GM21360 (cell line): ENCODE measurements around the gene ARL6IP4.

ENCODE experiments used
- ATAC-seq: cut with Tn5 transposase; IDR thresholded peaks from one replicate; pipeline ENCODE4 v1.9.1; 2021; ENCODE audit warnings: mild to moderate bottlenecking, moderate library complexity; ENCODE audit not compliant: unreplicated experiment

Gene ARL6IP4

DNA sequence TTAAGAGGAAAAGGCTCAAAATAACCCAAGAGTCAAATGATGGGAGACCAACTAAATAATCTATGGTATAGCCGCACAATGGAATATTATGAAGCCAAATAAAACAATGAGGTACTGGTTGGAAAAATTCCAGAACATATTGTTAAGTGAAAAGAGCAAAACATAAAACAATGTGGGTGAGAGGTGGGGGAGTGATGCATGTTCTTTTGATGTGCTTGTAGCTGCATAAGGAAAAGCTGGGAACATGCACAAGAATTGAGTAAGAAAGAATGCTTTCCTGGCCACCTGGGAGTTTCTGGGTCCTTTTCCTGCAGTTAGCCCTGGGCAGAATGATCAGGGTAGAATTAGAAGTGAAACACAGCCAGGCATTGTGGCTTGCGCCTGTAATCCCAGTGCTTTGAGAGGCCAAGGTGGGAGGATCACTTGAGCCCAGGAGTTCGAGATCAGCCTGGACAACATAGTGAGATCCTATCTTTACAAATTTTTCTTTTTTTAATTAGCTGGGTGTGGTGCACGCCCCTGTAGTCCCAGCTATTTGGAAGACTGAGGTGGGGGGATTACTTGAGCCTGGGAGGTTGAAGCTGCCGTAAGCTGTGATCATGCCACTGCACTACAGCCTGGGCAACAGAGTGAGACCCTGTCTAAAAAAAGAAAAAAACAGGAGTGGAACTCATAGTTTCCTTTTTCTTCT lies 22.1 kb upstream of the ARL6IP4 start:
- ATAC-seq: no peak

DNA sequence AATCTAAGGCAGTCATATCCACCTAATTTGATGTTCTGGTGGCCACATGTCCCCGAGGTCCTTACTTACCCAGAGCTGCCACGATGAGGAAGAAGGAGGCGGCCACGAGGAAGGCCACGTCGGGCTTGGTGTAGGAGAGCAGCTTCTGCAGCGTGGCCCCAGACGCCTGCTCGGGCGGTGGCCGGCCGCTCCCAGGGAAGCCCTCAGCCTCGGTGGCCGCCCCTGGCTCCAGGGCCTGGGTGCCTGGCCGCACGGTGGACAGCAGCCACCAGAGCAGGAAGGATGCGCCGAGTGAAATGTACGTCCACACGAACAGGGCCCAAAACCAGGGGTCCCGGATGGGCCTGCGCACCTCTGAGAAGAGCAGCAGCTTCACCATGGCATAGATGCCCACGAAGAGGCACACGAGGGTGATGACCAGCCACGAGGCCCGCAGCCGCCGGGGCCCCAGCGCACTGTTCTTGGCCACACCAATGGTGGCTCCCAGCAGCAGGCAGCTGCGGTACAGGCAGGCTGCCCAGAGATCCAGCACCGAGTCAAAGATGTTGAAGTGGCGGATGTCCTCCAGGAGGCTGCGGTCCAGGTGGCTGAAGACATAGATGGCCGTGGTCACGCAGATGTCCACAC lies 20.8 kb upstream of the ARL6IP4 start:
- ATAC-seq: no peak

DNA sequence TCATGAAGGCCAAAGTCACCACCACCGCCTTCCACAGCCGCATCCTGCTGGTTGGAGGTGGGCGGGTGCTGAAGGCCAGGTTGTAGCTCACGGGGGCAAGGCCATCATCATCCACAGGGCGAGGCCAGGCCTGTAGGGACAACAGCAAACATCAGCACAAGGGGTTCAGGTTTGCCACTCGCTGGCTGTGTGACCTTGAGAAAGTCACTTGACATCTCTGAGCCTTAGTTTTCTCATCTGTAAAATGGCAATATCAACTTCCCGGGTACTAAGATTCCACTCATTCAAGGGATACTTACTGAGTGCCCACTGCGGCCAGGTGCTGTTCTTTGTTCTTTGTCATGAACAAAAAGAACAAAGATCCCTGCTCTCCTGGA lies 20.3 kb upstream of the ARL6IP4 start:
- no peak for ATAC-seq

DNA sequence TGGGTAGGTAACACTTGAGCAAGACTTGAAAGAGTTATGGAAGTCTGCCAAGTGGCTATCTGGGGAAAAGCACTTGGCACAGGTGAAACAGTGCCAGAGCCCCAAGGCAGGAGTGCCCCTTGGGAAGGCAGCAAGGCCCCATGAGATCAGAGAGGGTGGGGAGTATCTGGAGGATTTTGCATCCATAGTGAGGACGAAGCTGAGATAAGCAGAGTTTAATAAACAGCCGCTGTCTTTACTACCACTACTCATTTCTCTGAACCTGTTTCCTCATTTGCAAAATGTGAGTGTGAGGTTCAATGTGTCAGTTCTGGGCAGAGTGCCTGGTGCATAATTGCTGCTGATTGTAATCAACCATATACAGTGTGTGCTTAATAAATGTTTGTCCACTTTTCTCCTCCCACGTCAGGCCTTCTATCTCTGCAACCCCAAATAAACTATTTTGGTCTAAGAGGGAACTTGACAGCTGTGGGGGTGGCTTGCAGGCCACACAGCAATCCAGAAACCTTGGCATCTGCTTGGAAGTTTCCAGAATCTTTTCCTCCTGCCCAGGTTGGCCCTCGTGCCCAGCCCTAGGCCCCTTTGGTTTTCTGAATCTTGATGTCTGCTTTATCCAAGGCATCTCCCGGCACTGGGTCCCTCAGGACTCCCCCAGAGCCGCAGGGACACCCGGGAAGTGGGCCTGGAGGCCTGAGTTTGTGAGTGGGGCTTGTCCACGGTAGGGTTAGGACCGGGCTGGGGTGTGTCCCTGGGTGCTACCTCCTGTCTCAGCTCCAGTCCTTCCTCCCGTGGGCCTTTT lies 18.8 kb upstream of the ARL6IP4 start:
- ATAC-seq: no peak

DNA sequence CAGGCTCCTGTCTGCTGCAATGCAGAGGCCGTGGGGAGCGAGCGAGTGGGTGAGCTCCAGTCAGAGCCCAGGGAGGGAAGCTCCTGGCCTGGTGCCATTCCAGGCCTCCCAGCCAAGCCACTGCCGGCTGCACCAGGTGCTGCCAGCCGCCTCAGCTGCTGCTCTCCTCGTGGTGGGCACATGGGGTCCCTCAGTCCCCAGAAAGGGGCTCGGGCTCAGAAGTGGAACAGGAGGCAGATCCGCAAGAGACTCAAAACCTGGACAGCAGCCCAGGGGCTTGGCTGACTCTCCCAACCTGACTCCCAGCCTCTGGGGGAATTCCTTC lies 16.6 kb upstream of the ARL6IP4 start:
- no peak for ATAC-seq

DNA sequence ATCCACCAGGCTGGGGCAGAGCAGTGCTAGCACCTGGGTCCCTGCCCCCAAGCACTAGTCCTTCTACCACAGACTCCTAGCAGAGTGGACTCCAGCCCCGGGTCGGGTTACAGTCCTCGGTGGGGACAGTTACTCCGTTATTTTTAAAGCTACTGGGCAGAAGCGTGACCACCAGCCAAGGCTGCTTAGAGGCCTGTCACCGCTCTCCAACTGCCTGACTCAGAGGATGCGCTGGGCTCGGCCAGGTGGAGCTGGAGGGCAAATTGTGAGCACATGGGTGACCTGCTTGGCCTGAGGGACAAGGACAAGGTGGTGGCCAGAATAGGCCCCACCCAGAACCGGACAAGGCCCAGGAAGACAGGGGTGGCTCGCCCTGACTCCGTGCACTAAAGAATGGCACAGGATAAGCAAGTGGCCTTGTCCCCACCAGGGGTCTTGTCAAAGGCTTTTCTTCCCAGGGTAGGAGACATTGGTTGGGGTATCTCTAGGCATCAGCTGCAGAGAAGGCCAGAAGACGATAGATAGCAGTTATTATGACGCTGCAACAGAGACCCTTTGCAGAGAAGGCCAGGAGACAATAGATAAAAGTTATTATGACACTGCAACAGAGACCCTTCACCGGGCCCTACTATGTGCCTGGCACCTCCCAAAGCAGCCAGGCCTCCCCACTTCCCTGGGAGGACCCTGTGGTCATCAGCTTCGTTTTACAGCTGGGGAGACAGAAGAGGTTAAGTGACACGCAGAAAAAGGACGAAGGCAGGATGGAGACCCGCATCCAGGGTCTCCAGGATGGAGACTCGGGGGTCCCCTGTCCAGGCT lies 15.8 kb upstream of the ARL6IP4 start:
- no peak for ATAC-seq

DNA sequence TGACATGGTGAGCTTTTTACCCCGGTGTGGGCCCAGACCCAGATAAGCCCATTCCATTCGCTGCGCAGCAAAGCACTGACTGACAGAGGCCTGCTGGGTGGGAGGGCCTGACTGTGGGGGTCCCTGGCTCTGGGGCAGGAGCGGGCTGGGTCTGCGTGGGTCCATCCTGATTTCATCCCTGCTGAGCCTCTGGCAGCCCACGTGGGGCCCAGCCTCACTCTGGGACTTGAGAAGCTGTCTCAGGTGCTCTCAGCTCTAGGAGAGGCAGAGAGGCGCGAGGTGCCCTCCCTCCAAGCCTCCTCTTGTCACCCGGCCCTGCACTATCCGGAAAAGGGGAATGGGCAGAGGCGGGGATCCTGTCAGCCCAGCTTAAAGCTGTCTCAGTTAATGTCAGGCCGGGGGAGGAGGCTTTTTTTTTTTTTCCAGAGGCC lies 15.1 kb upstream of the ARL6IP4 start:
- ATAC-seq: no peak

DNA sequence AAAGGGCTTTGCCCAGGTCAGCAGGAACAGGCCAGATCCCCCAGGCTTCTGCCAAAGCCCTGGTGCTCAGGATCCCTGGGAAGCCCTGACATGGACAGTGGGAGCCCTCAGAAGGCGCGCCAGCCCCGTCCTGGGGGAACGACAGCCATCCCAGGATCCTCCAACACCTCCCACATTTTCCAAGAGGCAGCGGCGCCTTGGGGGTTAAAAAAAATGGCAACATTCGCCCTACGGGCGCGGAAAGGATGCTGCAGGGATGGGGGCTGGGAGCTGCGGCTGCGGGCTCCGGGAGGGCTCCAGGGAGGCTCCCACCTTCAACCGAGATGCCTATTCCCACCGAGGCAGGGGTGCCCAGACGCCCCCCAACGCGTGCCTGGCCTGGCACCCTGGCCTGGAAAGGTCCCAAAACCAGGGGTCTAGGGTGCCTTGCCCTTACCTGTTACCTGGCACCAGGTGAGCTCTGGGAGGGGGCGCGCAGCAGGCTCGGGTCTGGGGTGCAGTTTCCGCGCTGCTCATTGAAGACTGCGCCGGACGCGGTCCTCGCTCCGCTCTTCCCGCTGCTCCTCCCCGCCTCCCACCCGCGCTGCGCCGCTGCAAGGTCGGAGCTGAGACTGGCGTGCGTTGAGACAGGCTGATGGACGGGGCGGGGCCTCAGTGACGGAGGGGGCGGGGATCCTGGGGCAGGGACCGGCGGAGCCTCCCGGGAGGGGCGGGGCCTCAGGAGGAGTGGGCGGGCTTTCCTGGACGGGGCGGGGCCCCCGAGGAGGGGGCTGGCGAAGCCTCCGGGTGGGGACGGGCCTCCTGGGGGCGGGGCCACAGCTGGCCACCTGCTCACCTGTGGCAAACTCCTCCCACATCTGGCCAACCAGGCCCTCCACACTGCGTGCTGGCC lies 14.4 kb upstream of the ARL6IP4 start, which contains the start of gene ABCB9:
TSS of gene ABCB9 (minus strand) at position 613 of the 892 bp plus-strand sequence. CDS start 6,228 bp downstream, outside the sequence.
- peak; percentile 65 for ATAC-seq

DNA sequence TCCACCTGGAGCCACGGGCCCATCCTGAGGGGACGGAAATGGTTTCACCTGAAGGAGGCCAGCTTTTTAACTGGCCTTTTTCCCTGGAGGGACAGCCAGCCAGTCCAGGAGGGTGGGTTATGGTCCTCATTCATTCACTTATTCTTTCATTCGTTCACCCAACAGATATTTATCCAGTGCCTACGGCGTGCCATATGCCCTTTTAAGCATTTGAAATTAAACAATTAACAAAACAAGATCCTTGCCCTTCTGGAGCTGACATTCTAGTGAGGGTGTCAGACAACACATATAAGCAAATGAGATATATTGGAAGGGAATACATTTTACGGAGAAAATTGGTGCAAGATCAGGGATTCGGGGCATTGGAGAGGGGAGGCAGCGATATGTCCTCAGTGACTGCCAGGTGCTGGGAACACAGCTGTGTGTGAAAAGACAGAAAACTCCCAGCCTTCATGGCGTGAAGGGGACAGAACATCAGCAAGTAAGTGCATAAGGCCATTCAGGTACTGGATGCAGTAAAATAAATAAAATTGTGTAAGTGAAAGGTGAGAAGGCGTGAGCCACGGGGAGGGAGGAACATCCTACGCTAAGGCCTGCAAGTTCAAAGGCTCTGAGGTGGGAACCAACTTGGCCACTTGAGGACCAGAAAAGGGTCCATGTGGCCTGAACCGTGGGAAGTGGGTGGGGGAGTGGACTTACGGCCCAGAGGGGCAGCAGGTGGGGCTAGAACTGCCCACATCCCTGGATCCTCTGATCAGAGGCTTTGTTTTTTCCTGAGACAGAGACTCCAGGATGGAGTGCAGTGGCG lies 13.5 kb upstream of the ARL6IP4 start:
- ATAC-seq: no peak

DNA sequence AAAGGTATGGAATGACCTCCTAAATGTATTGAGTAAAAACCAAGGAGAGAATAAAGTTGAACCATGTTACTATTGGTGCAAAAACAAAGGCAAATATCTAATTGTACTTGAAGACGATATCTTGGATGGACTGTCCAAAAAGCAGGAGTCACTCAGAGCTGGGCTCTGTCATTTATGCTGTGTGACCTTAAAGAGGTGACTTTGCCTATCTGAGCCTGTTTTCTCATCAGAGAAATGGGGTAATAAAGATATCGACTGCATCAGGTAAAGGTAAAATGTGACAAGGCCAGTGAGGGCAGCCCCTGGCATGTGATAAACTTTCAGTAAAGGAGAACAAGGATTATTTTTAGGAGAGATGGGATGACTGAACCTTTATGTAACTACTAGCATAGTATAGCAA lies 12.4 kb upstream of the ARL6IP4 start:
- ATAC-seq: no peak

DNA sequence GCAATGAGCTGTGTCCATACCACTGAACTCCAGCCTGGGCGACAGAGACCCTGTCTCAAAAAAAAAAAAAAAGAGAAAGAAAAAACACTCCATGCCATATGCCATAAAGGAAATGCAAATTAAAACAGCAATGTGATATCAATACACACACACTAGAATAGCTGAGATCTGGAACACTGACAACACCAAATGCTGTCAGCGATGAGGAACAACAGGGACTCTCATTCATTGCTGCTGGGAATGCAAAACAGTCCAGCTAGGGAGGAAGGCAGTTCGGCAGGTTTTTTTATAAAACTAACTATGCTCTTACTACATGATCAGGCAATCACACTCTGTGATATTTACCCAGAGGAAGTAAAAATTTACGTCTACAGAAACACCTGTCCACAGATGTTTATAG lies 10.8 kb upstream of the ARL6IP4 start:
- ATAC-seq: no peak

DNA sequence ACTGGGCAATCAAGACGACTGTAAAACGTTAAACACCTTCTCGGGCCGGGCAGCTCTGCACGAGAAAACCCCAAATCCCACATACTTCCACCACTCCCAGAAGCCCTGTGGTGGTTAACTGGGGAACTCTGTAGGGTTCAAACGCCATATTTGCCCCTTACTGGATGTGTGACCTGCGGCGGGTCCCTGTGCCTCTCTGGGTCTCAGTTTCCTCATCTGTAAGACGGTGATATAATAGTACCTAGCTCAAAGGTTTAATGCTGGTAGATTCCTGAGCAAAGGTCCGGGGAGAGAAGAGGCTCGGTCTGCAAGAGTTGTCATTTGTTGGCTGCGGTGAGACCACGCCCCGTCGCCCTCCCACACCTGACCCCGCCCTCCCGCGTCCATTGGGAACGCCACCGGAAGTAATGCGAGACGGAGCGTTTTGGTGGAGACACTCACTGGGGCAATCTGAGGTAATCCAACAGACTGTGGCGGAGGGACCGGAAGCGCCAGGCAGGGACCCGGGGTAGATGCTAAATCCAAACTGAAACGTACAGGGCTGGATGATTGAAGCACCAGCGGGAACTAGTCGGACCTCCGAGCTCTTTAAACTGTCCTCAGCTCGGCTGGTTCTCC lies 6.1 kb upstream of the ARL6IP4 start:
- ATAC-seq: peak; percentile 74

DNA sequence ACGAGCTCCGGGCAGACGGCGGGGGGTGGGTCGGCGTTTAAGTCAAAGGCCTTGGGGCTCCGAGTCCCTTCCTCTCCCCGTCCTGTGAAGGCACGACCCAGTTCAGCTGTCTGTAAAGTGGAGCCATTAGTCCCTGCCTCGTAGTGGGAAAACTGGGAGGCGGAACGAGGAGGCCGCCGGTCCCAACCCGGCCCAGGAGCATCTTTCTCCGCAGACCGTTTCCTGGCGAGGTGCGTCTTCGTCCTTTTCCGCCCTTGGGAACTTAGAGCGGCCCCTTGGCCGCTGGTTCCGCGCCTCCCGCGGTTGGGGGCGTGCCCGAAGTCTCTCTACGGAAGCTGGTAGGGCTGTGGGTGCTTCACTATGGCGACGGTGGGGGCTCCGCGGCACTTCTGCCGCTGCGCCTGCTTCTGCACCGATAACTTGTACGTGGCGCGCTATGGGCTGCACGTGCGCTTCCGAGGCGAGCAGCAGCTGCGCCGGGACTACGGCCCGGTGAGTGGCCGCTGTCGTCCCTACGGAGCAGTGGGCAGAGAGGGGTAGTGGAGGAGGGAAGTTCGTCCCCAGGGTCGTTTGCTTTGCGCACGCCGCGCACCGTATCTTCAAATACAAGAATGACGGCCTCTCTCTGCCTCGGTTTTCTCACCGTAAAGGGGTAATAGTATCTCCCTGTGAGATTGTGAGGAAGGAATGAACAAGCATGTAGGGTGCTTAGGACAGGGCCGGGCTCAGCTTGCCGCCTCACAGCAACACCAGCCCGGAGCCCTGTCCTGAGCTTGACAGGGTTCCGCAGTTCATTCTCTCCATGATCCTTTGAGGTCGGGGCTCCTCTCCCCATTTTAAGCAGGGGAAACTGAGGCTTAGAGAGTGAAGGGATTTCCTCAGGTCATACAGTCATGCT lies 5.3 kb upstream of the ARL6IP4 start, which contains the start of gene OGFOD2:
TSS of gene OGFOD2 (plus strand) at position 353 of the 898 bp plus-strand sequence. CDS start at position 361, 8 bp downstream.
- peak; percentile 56 for ATAC-seq

DNA sequence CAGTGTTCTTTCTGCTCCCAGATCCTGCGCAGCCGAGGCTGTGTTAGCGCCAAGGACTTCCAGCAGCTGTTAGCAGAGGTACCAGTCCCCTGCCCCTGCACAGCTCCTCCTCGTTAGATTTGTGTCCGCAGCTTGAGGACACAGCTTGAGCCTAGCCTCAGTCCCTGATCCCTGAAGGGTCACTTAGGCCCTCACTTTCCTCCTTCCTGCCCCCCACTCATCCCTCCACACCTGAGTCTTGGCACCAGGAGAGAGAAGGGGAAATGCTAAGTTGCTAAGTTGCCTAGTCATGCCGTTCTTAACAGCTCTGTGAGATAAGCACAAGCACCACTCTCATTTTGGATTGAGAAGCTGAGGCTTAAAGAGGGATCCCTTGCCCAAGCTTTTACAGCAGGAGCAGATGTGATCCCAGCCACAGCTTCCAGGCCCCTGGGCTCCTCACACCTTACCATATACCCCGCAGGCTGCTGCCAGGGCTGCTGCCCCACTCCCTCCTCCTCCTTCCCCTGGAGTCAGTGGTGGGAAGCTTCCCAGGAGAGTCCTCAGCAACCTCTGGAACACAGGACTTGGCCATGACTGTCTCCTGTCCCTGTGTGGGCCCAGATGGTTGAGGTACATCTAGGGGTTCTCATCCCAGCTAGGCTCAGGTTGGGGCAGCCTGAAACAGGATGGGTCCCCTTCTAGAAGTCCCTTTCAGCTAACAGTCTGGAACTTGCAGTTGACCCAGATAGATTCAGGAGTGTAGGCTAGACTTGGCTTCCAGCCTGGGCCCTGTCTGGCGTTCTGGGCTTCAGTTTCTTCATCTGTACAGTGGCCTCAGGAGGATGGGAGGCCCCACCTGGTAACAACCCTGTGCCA lies 4.5 kb upstream of the ARL6IP4 start:
- no peak for ATAC-seq

DNA sequence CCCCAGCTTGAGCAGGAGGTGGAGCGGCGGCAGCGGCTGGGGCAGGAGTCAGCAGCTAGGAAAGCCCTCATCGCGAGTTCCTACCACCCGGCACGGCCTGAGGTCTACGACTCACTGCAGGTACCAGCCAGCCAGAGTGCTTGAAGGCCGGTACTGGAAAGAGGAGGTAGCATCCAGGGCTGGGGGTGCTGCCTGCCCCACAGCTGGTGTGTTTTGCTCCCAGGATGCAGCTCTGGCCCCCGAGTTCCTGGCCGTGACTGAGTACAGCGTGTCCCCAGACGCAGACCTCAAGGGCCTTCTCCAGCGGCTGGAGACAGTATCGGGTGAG lies 3.9 kb upstream of the ARL6IP4 start:
- ATAC-seq: no peak

DNA sequence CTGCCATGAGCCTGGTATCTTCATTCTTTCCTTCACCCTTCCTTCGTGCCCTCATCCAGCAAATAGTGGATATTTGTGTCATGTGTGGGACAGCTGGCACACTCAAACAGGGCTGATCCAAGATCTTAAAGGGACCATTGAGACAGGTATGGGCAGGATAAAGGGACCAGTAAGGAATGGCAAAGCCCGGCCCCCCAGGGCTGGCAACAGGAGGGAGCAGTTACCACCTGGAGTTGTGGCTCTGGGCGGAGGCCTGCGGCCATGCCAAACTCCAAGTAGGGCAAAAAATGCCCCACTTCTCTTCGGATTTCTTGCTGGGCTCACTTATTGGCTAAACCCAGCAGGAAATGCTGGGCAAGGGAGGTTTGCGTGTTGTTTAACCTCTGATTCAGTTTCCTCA lies 3.3 kb upstream of the ARL6IP4 start:
- no peak for ATAC-seq
